Measurements from ENCODE around the gene KIF26B. TPM values are rescaled to one million over a fixed set of nuclear protein-coding genes. Genes with fewer than 3 reads are reported as not detected.

Gene KIF26B
- total and polyA plus RNA-seq, 2 of the 4 experiments (the other 2 are of a cell fraction): 0.53 to 0.54 TPM

DNA sequence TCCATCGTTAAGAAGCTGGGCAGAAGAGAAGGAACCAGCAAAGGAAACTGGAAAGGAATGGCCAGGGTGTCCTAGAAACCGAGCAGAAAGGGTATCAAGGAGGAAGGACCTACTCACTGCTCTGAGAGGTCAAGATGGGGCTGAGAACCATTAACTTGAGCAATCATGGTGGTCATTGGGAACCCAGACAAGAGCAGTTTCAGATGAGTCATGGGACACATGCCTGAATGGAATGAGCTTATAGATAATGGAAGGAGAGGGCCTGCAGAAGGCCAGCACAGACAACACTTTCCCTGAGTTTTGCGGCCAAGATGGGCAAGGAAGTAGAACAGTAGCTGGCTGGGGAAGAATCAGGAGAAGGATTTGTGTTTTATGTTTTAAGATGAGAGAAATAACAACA is 383.2 kb downstream of the KIF26B start:
- BruUV-seq (replicated peaks): no TSS peak
- no peak overlapping the region for H2BK15ac ChIP-seq (ENCODE audit: low read depth, low read length)
- DNase-seq: peak; percentile 55

More for the DNA sequence above, 383.2 kb downstream of the KIF26B start:
- Histone ChIP-seq H3K14ac (replicated peaks; ENCODE audit: low read depth, low read length) (0 out of 2 replicates have a peak overlapping the region, but pooled peaks have one; percentile 12), H3K9me1 (ENCODE audit: insufficient read depth, low read length) (no peaks in the 10 kb centered on the region), H3K9ac (ENCODE audit: low read depth, low read length) (no peak overlapping the region), H3K27me3 (ENCODE audit: control insufficient read depth, insufficient read depth, low read length) (no peaks in the 10 kb centered on the region), H4K20me1 (ENCODE audit: insufficient read depth, low read length) (no peaks in the 10 kb centered on the region), H3K4me1 (ENCODE audit: control insufficient read depth, insufficient read depth, low read length) (peaks cover 2% of the 10 kb centered on the region; the same call in 1 of the 2 replicates), H3K36me3 (ENCODE audit: control insufficient read depth, insufficient read depth, low read length) (0 out of 2 replicates have a peak, but pooled peaks cover 3% of the 10 kb centered on the region), H2AFZ (replicated peaks; ENCODE audit: low read length, poor library complexity) (no peak overlapping the region), H2BK120ac (ENCODE audit: low read depth, low read length) (no peak overlapping the region), H4K91ac (ENCODE audit: insufficient read depth, low read depth, low read length) (no peak overlapping the region), H2BK20ac (ENCODE audit: low read depth, low read length) (no peak overlapping the region), H2AK5ac (ENCODE audit: low read depth, low read length) (no peak overlapping the region), H3K4me2 (ENCODE audit: low read depth, low read length) (no peak overlapping the region), H3K9me3 (ENCODE audit: control insufficient read depth, insufficient read depth, low read length) (no peaks in the 10 kb centered on the region), H2BK5ac (ENCODE audit: low read depth, low read length, poor library complexity, severe bottlenecking) (no peak overlapping the region), H4K8ac (ENCODE audit: low read depth in 2 of 2, low read length in 2 of 2) (no peak overlapping the region), H3K56ac (ENCODE audit: extremely low read depth, insufficient read depth, low read length) (no peak overlapping the region), H2AK9ac (replicated peaks; ENCODE audit: low read depth, low read length, poor library complexity) (no peak overlapping the region), H3K4ac (ENCODE audit: low read depth, low read length) (no peak overlapping the region), H3K79me1 (ENCODE audit: low read depth in 1 of 2, low read length in 2 of 2) (no peaks in the 10 kb centered on the region), H3K23ac (ENCODE audit: low read depth, low read length) (no peak overlapping the region), H3K4me3 (ENCODE audit: insufficient read depth, low read depth, low read length) (no peak overlapping the region), H3K27ac (ENCODE audit: insufficient read depth, low read length) (no peak overlapping the region), H4K5ac (ENCODE audit: low read depth, low read length) (no peak overlapping the region), H3K18ac (ENCODE audit: low read depth, low read length) (no peak overlapping the region)
- intact Hi-C loops (cut with micrococcal nuclease) (no loop called here), in situ Hi-C loops (cut with MboI; ENCODE audit: low sequenced_read_pairs) (no loop called here), dilution Hi-C loops (cut with HindIII; ENCODE audit: low sequenced_read_pairs, unreplicated experiment) (no loop called here)
- no peak for TF ChIP-seq POLR2A (IDR thresholded peaks at IDR 0.05; ENCODE audit: low read depth, low read length)
- TF ChIP-seq CEBPB (IDR thresholded peaks at IDR 0.05; ENCODE audit: low read depth, low read length): peak; percentile 64; the same call in 1 of the 2 replicates
- CTCF ChIA-PET: no interaction called here
- WGBS, 2 experiments (ENCODE audit: extremely low coverage in 2 of 2, insufficient read length in 1 of 2): 80% methylated on average over 2 of the region's 3 CpGs; no CpG with 5 or more reads in 1 of the 2 experiments
- ATAC-seq (ENCODE audit: low read depth): no peak
- POLR2A ChIA-PET (ENCODE audit: unreplicated experiment): no interaction called here

All from IMR-90 (cell line).